ENCODE results near the gene GPR18.

Gene GPR18

DNA sequence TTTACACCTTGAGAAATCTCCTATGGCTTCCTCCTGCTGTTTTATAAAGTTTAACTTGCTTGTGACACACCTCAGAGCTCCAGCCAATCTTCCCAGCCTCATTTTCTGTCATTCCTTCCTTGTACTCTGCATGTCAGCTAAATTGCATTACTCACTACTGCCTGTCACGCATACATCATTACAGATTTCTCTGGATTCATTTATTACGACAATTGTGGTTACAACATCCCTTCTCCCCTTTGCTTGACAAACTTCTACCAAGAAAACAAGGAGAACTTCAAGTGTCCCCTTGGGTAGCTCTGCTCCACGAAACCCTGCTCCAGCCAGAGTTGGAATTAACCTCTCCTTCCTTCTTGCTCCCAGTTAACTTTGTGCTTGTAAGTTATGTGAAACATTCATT is 22.0 kb upstream of the GPR18 start:
- Mint-ChIP-seq H3K9me3 (no peaks in the 10 kb centered on the region), H3K27me3 (no peaks in the 10 kb centered on the region), H3K4me3 (no peak overlapping the region), H3K4me1 (peaks cover 98% of the 10 kb centered on the region), H3K27ac (peak overlapping the region; percentile 3 to 59)
- DNase-seq (no peak), ATAC-seq (no peak)

DNA sequence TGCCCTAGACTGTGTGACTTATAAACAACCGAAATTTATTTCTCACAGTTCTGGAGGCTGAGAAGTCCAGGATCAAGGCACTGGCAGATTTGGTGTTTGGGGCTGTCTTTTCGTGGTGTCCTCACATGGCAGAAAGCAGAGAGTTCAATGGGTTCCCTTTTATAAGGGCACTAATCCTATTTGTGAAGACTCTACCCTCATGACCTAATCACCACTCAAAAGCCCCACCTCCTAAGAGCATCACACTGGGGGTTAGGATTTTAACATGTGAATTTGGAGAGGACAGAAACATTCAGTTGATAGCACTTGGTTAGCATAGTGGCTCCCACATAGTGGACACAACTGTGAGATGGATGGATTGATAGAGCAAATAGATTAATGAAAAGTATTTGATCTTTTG is 21.5 kb upstream of the GPR18 start:
- no peak for ATAC-seq
- DNase-seq: no peak
- Mint-ChIP-seq H3K27ac (peak overlapping the region in 1 of 2 donors; percentile 34), H3K9me3 (no peaks in the 10 kb centered on the region), H3K4me3 (no peak overlapping the region), H3K27me3 (no peaks in the 10 kb centered on the region), H3K4me1 (peaks cover 98% of the 10 kb centered on the region)

DNA sequence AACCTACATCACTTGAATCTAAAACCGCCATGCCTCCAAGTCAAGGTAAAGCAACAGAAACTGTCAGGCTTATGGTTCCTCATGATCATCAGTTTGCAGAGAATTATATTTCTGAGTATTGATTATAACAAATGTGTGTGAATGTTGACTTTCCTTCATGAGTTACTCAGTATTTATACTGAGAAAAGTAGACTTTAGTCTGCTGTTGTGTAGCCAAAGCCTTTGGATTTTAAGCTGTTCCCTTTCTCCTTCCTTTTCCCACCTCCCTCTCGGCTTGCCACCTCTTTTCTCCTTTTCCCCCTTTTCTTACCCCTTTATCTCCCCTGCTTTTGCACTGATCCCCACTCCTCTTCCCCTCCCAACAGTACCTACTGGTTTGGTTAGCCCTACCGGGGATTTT is 20.7 kb upstream of the GPR18 start:
- Mint-ChIP-seq H3K4me3 (no peak overlapping the region), H3K9me3 (no peaks in the 10 kb centered on the region), H3K27ac (no peak overlapping the region), H3K4me1 (peaks cover 99% of the 10 kb centered on the region), H3K27me3 (no peaks in the 10 kb centered on the region)
- ATAC-seq (no peak), DNase-seq (no peak)

DNA sequence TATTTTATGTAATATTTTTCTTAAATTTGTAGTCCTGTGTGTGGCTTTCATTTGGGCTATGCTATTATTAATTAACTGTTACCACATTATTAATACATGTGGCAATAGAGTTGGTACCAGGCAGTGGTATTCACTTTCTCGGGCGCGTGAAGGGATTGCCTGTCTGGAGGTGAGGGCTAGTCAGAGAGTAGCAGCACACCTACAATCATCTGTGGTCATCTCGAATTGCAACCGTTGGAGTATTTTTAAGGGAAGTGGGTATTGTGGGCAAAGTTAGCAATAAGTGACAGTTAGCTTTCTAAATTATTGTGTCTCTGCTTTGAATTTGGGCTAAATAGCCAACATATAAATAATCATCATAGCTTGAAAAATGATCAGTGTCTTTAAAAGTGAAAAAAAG is 20.0 kb upstream of the GPR18 start:
- peak; percentile 21 for ATAC-seq
- Mint-ChIP-seq H3K4me3 (no peak overlapping the region), H3K27ac (no peak overlapping the region), H3K27me3 (no peaks in the 10 kb centered on the region), H3K9me3 (no peaks in the 10 kb centered on the region), H3K4me1 (peaks cover 99% of the 10 kb centered on the region)
- DNase-seq: no peak

DNA sequence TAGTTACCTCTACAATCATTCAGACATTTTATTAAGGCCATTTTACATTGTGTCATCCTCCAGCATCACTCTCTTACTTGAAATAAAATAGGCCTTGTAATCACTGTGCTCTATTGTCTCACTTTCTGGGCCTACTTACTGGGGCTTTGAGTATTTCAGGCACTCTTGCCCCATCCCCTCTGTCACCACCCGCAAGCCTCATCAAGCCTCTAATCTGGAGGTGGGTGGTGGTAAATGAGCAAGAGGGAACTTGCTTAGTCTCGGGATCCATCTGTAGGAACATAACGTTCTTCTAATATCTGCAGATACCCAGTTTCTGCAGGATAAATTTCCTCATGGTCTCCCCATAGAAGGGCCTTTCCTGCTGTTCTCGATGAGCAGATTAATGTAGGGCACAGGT is 19.4 kb upstream of the GPR18 start:
- Mint-ChIP-seq H3K27ac (peak overlapping the region in 1 of 2 donors; percentile 35), H3K4me3 (peak overlapping the region in 1 of 2 donors; percentile 14), H3K27me3 (no peaks in the 10 kb centered on the region), H3K4me1 (peaks cover 99% of the 10 kb centered on the region), H3K9me3 (peaks cover 0 to 6% of the 10 kb centered on the region in 2 donors)
- DNase-seq: no peak
- ATAC-seq: no peak

DNA sequence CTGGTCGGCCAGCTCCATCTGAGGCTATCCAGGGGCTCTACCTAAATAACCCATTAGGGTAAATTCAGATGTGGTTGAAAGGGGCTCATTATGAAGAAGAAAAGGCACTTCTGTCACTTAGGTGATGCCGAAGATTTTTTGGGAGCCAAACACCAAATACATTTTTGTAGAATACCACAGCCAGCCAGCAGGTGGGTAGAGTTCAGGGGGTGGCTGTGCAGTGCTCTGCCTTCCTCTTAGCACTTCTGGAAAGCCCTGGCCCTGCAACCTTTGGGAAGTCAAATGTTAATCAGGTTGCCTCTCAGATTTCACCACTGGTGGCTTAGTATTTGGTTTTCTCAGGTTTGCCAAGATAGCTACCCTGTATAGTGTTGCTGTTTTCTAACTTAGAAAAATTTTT is 18.5 kb upstream of the GPR18 start:
- Mint-ChIP-seq H3K4me3 (peak overlapping the region; percentile 32 to 45), H3K27ac (peak overlapping the region in 1 of 2 donors; percentile 38), H3K4me1 (peaks cover 99% of the 10 kb centered on the region), H3K9me3 (peaks cover 0 to 13% of the 10 kb centered on the region in 2 donors), H3K27me3 (no peaks in the 10 kb centered on the region)
- DNase-seq (no peak), ATAC-seq (no peak)

DNA sequence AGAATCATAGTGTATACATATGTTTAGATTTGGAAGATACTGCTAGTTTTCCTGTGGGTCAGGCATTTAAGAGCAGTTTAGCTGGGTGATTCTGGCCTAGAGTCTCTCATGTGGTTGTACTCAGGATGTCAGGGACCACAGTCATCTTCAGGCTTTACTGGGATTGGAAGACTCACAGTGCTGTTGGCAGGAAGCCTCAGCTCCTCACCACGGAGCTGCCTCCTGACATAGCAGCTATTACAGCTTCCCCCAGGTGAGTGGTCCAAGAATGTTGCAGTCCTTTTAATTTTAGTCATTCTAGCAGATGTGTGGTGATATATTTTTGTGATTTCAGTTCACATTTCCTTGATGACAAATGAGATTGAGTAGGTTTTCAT is 16.9 kb upstream of the GPR18 start:
- Mint-ChIP-seq H3K27me3 (no peaks in the 10 kb centered on the region), H3K4me1 (peaks cover 98% of the 10 kb centered on the region), H3K9me3 (peaks cover 0 to 13% of the 10 kb centered on the region in 2 donors), H3K27ac (peak overlapping the region in 1 of 2 donors; percentile 63), H3K4me3 (peak overlapping the region; percentile 2 to 24)
- DNase-seq (peak in 1 of 2 donors; percentile 64), ATAC-seq (peak; percentile 92)

DNA sequence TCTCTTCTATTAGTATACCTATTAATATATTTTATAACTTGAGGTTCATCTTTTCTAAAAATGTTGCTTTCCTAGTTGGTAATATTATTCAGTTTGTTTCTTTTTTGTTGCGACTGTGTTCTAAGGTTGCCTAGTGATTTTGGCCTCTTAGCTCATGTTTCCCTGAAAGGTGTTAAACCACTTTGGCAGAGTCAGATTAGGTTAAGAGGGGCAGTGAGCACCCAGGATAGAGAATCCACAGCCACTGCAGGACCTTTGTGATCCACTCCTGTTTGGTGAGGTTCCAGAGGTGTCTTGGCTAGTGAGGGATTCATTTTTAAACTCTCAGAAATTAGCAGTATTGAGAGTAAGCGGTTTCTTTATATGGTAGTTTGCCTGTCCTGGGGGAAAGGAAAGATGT is 14.9 kb upstream of the GPR18 start:
- H3K9me3 Mint-ChIP-seq: peaks cover 0 to 13% of the 10 kb centered on the region in 2 donors
- ATAC-seq: peak; percentile 70
- DNase-seq: no peak
- H3K4me1 Mint-ChIP-seq: peaks cover 87% of the 10 kb centered on the region
- peak overlapping the region in 1 of 2 donors; percentile 48 for H3K4me3 Mint-ChIP-seq
- H3K27me3 Mint-ChIP-seq: no peaks in the 10 kb centered on the region
- peak overlapping the region; percentile 45 to 93 for H3K27ac Mint-ChIP-seq

DNA sequence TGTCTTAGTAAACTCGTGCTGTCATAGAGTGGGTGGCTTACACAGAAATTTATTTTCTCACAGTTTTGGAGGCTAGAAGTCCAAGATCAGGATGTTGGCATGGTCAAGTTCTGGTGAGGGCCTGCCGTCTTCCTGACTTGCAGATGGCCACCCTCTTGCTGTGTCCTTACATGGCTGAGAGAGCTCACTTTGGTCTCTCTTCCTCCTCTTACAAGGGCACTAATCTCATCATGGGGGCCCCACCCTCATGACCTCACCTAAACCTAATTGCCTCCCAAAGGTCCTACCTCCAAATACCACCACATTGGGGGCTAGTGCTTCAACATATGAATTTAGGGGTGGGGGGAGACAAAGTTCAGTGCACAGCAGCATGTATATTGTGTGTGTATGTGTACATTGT is 14.3 kb upstream of the GPR18 start:
- no peaks in the 10 kb centered on the region for H3K27me3 Mint-ChIP-seq
- DNase-seq (no peak), ATAC-seq (no peak)
- peaks cover 80% of the 10 kb centered on the region for H3K4me1 Mint-ChIP-seq
- H3K27ac Mint-ChIP-seq: peak overlapping the region in 1 of 2 donors; percentile 93
- no peak overlapping the region for H3K4me3 Mint-ChIP-seq
- H3K9me3 Mint-ChIP-seq: peaks cover 0 to 13% of the 10 kb centered on the region in 2 donors

DNA sequence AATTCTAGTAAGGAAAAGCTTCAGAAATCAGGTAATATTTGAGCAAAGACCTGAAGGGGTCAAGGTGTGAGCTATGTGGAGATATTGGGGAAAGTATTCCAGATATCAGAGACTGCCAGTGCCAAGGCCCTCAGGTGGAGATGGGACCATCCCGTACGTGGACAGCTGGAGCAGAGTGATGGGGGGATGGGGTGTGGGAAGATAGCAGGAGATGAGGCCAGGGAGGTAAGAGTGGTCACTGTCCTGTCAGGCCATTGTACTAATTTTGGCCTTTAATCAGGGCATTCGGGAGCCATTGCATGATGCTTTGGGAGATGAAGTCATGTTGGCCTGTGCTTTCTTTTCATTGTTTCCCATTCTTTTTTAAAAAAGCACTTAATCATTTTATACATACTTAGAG is 13.1 kb upstream of the GPR18 start:
- DNase-seq (no peak), ATAC-seq (no peak)
- Mint-ChIP-seq H3K27me3 (no peaks in the 10 kb centered on the region), H3K4me3 (peak overlapping the region in 1 of 2 donors; percentile 1), H3K4me1 (peaks cover 68% of the 10 kb centered on the region), H3K9me3 (peaks cover 0 to 13% of the 10 kb centered on the region in 2 donors), H3K27ac (peak overlapping the region; percentile 10 to 14)

DNA sequence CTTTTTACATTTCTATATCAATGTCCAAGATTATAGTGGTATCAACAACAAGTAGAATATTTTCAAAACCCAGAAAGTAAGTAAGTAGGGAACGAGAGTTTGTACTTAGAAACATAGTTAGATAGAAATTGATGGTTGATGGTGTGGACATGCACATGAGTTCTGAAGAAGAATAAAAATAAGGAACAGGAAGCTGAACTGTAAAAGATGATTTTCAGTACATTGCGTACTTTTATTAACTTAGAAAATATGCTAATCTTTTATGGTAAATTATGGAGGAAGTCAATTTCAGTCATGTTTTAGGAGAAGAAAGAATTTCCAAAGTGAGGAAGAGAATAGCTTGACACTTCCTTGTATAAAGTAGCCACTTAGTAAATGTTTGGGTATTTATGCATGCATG is 12.3 kb upstream of the GPR18 start:
- DNase-seq (no peak), ATAC-seq (no peak)
- H3K9me3 Mint-ChIP-seq: peaks cover 0 to 13% of the 10 kb centered on the region in 2 donors
- peaks cover 66% of the 10 kb centered on the region for H3K4me1 Mint-ChIP-seq
- H3K27me3 Mint-ChIP-seq: no peaks in the 10 kb centered on the region
- H3K4me3 Mint-ChIP-seq: no peak overlapping the region
- H3K27ac Mint-ChIP-seq: peak overlapping the region in 1 of 2 donors; percentile 35

DNA sequence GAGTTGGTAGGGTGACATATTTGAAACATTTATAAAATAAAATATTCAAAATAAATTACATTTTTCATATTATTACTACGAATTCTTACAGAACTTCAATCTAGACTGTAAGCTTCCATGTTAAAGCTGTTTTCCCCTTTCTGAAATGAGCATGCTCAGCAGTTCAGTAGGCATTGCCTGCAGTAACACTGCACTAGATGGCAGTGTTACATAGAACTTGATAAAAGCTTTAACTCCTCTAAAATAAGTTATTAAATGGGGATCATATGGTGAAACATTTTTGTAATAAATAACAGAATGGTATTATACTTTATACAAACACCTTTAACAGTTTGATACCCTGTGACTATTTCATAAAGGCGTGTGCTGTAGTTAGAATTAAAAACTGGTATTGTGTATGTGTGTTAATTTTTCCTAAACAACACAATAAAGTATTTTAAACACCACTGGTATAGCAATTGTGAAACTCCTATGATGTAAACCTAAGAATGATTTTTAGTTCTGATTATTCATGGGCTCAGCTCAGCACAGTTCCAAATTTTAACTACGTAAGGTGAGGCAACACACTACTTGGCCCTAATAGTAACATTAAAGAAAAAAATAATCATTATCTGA is 11.6 kb upstream of the GPR18 start:
- H3K4me3 Mint-ChIP-seq: peak overlapping the region in 1 of 2 donors; percentile 17
- peak; percentile 74 for ATAC-seq
- H3K27me3 Mint-ChIP-seq: no peaks in the 10 kb centered on the region
- peak overlapping the region in 1 of 2 donors; percentile 79 for H3K27ac Mint-ChIP-seq
- DNase-seq: no peak
- H3K9me3 Mint-ChIP-seq: peaks cover 0 to 13% of the 10 kb centered on the region in 2 donors
- peaks cover 66% of the 10 kb centered on the region for H3K4me1 Mint-ChIP-seq

DNA sequence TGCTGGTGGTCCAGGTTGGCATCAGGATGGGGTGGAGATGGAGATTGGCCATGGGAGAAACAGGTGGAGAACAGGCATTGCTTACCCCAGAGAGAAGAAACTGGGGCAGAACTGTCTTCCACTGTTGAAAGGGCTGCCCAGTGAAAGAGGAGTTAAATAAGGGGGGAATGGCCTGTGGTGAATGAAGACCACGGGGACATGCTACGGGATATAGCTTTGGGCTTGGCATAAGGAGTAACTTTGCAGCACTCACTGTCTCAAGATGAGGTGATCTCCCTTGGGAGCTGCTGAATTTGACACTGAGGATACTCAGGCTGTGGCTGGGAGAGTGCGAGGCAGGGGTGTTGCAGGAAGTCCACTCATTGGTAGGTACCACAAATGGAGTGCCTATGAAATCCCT is 10.6 kb upstream of the GPR18 start:
- DNase-seq: no peak
- Mint-ChIP-seq H3K9me3 (peaks cover 0 to 13% of the 10 kb centered on the region in 2 donors), H3K4me3 (no peak overlapping the region), H3K27ac (no peak overlapping the region), H3K27me3 (no peaks in the 10 kb centered on the region), H3K4me1 (peaks cover 66% of the 10 kb centered on the region)
- no peak for ATAC-seq

DNA sequence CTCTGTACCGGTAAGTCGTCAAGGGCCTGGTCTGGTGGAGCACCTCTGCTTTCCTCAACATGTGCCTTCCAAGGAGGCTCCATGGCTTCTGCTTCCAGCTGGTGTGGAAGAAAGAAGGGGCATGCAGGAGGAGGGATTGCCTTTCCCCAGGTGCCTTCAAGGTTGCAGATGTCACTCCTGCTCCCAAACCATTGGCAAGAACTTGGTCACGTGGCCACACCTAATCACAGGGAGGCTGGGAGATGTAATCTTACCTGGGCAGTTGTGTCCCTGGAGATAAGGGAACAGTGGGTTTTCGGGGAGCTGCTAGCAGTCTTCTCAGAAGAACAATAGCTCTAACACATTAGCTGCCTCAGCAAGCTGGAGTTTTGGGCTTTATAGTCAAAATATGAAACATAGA is 9.7 kb upstream of the GPR18 start:
- Mint-ChIP-seq H3K4me3 (no peak overlapping the region), H3K27ac (peak overlapping the region; percentile 10 to 79), H3K4me1 (peaks cover 66% of the 10 kb centered on the region), H3K9me3 (peaks cover 0 to 10% of the 10 kb centered on the region in 2 donors), H3K27me3 (no peaks in the 10 kb centered on the region)
- no peak for ATAC-seq
- DNase-seq: no peak

DNA sequence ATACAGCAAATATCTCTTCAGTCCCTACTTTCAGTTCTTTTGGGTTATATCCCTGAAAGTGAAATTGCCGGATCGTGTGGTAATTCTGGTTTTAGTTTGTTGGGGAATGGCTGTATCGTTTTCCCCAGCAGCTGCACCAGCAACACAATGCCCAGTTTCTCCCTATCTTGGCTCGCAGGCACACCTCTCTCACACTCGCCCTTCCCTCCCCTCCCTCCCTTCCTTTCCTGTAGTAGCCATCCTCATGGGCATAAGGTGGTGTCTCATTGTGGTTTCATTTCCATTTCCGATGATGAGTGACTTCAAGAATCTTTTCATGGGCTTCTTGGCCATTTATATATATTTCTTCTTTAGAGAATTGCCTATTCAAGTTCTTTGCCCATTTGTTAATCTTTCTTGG is 8.6 kb upstream of the GPR18 start:
- Mint-ChIP-seq H3K4me1 (peaks cover 62% of the 10 kb centered on the region), H3K27me3 (no peaks in the 10 kb centered on the region), H3K4me3 (no peak overlapping the region), H3K9me3 (no peaks in the 10 kb centered on the region), H3K27ac (no peak overlapping the region)
- DNase-seq (no peak), ATAC-seq (no peak)

DNA sequence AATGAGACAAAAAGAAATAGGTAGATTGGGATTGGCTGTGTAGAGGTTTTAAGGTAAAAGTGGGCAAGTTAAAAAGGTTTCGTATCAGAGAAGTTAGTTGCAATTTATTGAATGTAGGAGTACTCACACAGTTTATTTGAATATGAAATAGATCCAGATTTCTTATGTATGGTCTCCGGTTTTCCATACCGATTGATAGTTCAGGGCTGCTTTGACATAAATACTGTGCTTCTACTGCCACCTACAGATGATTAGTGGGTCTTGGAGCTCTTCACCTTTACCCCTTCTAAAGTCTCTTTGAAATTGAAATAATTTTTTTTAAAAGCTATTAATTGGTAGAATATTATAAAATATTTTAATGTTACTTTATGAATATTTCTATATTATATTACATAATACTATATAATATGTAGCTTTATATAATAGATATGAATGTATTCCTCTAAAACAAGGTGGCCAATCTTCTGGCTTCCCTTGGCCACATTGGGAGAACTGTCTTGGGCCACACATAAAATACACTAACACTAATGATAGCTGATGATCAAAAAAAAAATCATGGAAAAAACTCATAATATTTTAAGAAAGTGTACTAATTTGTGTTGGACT is 7.7 kb upstream of the GPR18 start:
- DNase-seq (no peak), ATAC-seq (peak; percentile 60)
- Mint-ChIP-seq H3K4me3 (peak overlapping the region in 1 of 2 donors; percentile 27), H3K27me3 (no peaks in the 10 kb centered on the region), H3K27ac (peak overlapping the region in 1 of 2 donors; percentile 59), H3K4me1 (peaks cover 62% of the 10 kb centered on the region), H3K9me3 (no peaks in the 10 kb centered on the region)
